HG03342 (cell line): ENCODE results near the gene PTGDS.

Experiments
- ATAC-seq: cut with Tn5 transposase; IDR thresholded peaks from one replicate; pipeline ENCODE4 v1.9.1; 2021; ENCODE audit warnings: mild to moderate bottlenecking, moderate library complexity; ENCODE audit not compliant: unreplicated experiment

PTGDS gene

DNA sequence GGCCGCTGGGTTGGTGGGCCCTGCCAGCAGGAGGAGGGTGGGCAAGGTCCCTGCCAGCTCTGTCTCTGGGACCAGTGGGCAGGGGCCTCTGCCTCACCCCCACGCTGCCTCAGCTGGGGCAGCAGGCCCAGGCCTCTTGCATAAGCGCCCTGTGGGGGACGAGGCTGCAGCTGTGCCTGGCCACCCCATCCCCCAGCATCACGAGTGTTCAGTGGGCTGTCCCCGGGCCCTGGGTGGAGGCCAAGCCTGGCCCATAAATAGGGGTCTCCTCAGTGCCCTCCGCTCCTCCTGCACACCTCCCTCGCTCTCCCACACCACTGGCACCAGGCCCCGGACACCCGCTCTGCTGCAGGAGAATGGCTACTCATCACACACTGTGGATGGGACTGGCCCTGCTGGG is at the start of gene PTGDS:
PTGDS (plus strand) TSS at position 282 of the 400 bp plus-strand sequence; CDS start at position 357, 75 bp downstream.
- no peak for ATAC-seq

DNA sequence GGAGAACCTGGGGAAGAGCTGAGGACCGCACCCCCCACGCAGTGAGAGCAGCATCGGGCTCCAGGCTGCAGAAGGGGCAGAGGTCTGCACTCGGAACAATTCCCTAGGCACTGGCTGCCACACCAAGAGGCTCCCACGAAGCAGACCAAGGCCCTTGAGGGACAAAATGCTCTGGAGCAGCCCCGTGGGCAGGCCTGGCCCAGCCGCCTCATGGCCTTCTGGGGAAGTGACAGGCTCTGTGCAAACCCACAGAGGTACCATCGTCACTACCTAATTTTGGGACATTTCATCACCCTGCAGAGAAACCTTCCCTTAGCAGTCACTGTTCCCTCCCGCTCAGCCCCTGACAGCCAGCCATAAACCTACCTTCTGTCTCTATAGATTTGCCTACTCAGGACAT is 48.7 kb upstream of the PTGDS start:
- ATAC-seq = no peak

DNA sequence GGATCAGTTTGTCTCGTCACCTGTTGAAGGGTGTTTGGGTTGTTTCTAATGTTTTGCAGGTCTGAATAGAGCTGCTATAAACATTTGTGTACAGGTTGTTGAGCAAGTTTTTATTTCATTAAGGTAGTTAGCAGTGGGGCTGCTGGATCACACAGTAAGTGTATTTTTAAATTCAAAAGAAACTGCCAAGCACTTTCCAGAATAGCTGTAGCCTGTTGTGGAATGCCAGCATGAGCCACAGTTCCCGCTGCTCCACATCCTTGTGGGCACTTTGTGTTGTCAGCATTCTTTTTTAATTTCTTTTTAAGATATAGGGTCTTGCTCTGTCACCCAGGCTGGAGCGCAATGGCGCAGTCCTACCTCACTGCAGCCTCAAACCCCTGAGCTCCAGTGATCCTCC is 47.3 kb upstream of the PTGDS start:
- no peak for ATAC-seq

DNA sequence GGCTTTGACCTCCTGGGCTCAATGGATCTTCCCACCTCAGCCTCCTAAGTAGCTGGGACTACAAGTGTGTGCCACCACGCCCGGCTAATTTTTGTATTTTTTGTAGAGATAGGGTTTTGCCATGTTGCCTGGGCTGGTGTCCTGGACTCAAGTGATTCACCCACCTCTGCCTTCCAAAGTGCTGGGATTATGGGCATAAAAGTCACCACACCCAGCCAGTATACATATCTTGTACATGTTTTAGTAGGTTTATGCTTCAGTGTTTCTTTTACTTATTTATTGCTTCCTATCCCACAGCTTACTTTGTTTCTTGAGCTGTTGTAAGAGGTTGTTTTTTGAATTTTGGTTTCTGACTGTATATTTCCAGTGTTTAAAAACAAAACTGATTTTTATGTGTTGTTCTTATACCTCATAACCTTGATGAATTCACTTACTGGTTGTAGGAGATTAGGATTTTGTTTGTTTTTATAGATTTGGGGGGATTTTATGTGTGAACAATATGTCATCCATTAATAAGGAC is 45.6 kb upstream of the PTGDS start:
- ATAC-seq = no peak

DNA sequence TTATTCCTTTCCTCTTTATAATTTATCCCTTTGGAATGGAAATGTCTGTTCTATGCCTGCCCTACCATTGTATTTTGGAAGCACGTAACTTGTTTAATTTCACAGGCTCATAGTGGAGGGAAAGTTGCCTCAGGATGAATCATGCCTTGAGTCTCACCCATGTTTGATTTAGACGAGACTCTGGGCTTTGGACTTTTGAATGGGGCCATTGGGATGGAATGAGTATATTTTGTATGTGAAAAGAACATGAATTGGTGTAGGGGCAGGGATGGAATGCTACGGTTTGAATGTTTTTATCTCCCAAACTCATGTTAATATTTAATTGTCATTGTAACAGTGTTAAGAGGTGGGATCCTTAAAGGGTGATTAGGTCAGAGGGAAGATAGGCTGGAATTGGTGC is 43.0 kb upstream of the PTGDS start:
- ATAC-seq = no peak

DNA sequence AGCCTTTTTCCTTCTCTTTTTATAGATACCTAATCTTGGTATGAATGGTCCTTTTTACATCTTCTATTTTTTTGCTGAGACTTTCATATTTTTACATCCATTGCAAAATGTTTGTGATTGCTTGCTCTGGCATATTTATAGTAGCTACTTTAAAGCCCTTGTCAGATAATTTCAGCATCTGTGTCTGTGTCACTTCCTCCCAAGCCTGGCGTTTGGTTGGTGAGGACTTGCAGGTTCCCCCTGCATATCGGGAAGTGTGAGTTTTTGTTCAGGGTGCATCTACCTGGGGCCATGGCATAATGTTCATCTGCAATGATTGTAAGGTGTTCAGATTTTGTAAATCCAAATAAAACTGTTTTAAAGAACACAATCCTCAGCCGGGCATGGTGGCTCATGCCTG is 41.7 kb upstream of the PTGDS start:
- no peak for ATAC-seq

DNA sequence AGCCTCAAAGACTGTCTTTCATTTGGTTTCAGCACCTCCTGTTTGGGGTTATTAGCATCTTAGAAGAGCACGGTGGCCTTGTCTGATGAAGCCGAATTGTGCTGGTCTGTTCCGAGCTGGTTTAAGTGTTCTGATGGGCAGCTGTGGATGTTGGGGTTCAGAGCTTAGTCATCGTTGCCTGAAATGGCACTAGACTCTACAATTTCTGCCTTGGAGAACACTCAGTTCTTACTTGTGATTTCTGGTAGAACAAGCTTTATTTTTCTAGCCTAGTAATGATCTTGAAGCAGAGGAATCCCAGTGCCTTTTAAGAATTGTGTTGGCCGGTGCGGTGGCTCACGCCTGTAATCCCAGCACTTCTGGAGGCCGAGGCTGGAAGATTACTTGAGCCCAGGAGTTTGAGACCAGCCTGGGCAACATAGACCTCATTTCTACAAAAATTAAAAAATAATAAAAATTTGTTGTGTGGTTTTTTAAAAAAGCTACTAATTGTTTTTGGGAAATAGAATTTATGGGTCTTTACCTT is 40.6 kb upstream of the PTGDS start:
- no peak for ATAC-seq

DNA sequence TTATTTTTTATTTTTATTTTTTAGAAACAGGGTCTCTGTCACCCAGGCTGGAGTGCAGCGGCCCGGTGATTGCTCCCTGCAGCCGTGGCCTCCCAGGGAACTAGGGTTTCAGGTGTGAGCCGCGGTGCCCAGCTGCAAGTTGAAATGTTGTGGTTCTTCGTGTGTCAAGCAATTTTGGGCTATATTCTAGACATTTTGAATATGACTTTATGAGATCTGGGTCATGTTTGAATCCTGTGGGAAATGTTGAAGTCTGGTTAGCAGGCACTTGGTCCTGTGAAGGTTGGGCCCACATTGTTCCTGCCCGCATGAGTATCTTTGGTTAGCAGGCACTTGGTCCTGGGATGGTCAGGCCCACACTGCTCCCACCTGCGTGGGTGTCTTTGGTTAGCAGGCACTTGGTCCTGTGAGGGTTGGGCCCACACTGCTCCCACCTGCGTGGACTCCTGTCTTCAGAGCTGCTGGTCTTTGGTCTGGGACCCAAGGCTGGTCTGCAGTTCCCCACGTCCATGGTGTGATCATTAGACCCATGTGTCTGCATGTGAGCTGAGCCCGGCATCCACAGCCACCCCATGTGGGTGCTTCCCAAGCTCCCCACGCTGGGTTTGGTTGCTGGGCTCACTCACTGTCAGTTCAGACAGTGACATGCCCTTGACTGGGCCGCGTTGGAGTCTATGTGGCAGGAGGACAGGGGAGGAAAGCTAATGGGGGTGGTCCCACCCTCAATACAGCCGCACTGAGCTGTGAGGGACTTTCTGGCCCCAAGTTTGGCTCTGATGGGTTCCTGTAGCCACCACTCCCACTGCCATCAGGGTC is 39.9 kb upstream of the PTGDS start:
- ATAC-seq = no peak

DNA sequence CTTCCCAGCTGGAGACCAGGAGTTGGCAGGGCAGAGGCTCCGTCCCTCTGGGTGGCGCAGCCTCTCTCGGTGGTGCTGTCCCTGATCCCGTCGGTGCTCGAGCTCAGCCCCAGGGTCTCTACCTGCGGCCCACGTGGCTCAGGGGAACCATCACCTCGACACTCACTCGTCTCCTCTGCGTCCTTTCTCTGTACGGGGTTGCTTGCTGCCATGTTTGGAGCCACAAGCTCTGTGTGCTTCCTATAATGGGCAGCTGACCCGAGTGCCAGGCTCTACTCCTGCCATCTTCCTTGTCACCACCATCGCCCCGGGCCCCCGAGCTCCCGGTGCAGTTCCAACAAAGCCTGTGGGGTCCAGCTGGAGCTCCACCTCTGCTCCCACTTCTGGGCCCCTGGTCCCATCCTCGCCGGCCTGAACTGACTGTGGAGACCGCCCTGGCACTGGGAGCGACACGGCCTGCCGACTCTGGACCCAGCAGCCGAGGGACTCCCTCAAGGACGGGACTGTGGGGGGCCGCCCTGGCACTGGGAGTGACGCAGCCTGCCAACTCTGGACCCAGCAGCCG is 37.8 kb upstream of the PTGDS start:
- no peak for ATAC-seq

DNA sequence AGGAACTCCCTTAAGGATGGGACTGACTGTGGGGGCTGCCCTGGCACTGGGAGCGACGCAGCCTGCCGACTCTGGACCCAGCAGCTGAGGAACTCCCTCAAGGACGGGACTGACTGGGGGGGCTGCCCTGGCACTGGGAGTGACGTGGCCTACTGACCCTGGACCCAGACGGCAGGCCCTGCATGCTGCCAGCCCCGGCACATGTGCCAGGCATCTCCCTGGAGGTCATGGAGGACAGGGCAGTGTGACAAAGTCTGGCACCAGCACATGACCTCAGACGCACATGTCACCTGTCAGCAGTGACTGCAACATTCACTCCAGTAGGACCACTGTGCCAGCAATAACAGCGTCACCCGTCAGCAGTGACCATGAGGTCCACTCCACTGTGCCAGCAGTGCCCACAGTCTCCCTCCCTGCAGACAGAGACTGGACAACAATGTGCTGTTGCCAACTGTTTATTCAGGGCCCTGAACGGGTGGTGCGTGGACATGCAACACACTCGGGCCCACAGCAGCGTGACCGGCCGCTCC is 37.2 kb upstream of the PTGDS start:
- ATAC-seq = no peak

DNA sequence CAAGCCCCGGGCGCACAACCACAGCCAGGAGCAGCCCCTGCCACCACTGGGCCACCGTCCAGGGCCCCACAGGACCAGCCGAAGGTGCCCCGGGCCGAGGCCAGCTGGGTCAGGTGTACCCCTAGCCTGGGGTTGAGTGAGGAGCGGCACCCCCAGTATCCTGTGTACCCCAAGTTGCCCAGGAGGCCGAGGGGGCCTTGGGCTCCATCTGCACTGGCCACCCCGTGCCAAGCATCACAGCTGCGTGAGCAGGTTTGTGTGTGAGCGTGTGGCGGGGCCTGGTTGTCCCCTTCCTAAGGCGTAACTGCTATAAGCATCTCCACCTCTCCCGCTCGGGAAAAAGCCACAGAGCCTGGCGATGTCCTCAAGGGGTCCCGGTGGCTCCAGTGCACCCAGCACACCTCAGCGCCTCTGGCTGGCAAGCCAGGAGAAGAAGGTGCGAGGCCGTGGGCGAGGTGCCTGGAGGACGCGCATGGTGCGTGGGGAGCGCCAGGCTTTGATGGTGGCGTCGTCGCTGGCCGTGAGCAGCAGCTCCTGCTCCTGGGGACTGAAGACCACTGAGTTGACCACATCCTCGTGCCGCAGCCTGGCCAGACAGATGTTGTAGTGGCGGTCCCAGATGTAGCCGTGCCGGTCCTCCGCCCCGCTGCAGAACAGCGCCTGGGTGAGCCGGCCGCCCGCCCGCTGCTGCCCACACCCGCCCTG is 36.6 kb upstream of the PTGDS start:
- no peak for ATAC-seq

DNA sequence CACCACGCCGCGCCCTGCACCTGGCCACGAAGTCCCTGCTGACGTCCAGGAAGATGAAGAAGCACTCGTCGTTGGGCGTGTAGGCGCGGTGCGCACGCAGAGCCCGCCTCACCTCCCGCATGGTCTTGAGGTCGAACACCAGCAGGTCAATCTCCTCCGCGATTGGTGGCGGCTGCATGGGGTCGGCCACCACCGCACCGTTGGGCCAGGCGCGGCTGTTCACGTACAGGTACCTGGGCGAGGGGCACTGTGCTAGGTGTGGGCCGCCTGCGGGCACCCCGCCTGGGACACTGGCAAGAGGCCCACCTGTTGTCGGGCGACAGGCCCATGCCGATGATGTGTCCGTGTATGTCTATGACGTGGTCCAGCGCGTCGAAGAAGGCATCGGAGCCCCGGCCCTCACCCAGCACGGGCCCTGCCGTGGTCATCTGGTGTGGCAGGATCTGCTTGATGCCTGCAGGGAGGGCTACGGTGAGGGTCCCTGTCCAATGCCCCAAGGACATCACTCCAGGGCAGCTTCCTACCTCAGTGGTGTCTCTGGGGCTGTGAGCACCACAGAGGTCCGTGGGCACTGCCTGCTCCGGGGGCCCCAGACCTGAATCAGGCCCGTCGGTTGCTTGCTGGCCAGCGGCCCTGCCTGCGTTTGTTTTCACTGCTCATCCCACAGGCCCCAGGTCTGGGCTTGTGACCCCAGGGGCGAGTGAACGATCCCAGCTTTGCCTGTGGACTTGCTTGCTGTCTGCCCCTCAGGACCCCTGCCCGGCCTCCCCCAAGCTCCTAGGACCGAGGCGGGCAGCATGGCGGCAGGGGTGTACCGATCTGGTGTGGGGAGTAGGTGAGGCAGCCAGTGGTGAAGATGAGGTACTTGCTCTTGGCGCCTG is 35.8 kb upstream of the PTGDS start:
- ATAC-seq = no peak

DNA sequence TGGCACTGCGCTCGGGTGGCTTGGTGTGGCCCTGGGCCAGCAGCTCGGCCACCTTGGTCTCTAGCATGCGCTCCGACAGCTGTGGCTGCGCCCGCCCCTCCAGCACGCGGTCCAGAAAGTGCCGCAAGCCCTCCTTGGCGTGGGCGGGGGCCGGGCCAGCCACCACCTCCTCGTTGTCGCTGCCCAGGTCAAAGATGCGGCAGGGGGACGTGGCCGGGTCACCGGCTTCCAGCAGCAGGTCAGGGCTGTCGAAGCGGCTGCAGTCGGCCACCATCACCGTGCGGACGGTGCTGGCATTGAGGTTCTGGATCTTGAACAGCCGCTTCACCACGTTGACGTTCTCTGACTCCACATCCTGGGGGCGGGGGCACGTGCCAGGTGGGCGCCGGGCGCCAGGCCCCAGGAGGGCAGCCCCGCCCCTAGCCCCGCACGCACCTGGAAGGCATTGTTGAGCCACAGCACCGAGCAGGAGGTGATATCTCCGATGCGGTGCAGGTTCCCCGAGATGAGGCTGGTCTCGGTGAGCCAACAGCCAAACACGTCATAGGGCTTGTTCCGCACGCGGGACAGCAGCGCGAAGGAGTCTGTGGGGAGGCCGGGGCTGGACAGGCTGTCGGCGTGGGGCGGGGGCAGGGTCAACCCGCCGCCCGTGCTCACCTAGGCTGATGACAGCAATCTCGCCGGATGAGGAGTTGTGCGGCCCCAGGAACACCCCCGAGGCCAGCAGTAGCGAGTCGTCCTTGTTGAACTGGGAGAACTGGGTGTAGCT is 35.0 kb upstream of the PTGDS start:
- no peak for ATAC-seq

DNA sequence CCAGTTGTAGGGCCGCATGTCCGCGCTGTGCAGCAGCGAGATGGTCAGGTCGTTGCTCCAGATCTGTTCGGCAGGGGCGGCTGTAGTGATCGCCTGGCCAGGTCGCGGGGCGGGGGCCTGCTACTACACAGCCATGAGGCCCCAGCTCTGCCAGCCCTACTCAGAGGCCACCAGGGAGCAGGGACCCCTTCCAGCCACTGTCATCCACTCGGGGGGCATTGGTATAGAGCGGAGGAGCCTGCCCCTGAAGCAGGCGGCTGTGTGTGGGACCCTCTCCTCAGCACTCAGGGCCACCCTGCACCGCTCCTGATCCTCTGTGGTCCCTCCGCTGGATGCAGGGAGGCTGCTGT is 34.4 kb upstream of the PTGDS start:
- no peak for ATAC-seq

DNA sequence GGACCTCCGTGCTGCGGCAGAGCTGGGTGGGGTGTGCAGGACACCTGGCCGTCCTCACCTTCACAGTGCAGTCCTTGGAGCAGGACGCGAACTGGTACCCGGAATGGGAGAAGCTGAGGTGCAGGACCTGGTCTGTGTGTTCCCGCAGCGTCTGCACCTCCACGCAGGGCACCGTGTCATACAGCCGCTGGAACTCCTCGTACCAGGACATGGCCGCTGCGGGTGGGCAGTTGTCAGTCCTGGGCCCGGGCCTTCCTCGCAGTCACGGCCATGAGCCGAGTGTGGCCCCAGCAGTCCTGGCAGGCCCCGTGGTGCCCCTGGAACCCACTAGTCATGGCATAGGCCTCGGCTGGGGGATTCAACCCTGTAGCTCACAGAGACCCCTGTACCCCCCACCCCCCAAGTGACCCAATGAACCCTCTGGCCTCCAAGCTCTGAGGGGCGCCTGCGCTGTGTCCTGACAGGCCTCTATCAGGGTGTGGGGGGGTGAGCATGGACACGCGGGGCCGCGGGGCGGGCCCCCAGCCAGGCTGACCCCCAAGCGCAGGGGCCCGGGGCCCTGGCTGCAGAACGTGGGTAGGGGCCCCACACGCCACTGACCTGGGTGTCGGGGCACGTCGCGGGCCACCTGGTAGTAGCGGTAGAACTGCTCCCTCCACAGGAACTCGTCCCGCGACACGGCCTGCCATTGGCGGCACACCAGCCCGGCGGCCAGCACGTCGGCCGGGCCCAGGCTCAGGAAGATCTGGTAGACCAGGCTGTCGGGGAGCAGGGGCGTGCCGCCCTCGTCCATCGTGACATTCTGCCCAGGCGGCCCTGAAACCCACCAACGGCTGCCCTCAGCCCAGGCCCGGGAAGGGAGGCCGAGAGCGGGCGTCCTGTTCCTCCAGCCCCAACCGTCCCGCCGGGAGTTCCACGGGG is 33.8 kb upstream of the PTGDS start:
- ATAC-seq = peak; percentile 7

DNA sequence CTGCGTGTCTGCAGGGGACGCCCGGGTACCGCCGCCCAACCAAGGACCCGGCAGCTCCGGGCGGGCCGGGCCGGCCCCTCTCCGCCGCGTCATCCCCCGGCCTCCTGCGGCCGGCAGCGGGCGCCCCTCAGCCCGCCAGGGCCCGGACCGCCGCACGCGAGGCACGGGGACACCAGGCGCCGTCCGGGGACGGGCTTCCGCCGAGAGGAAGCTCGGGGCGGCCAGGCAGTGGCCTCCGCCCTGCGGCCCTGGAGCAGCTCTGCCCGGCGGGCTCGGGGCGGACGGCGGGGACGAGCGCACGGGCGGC is 33.1 kb upstream of the PTGDS start:
- ATAC-seq = peak; percentile 39

DNA sequence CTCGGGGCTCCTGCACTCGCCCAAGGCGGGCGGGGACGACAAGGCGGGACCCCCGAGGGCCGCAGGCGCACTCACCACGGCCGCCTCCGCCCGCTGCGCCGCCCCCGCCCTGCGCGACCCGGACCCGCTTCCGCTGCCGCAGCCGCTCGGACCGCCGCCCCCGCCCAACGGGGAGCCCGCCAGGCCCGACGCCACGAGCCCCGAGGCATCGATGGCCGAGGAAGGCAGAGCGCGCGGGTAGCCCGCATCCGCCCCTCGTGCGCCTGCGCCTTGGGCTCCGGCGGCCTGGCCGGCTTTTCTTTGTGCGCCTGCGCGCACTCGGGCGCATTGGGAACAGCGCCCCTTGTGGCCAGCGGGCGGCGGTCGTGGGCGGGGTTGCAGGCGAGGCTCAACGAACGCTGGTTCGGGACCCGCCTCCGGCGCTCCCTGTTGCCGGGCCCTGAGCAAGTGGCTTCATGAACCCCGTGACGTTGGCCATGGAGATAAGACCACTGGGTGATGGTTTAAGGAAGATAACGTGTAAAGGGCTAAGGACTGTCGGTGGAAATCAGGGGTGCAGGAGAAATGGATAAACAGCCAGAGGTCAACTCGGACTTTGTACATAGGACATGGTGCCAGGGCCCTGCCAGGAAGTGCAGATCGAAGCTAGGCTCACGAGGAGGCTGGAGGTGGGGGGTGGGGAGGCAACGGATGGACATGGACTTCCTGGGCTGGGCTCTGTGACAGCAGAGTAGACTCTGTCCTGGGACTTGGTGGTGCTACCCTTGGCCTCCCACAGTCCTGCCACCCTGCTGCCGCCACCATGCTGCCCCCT is 32.6 kb upstream of the PTGDS start, which contains the start of the genes C8G and FBXW5:
C8G (plus strand) TSS at position 725 of the 814 bp plus-strand sequence; CDS start at position 803, 78 bp downstream.
FBXW5 (minus strand) TSS at position 220 of the 814 bp plus-strand sequence. CDS start 655 bp downstream, outside the sequence.
- peak; percentile 65 for ATAC-seq
